HTERT RPE-1 (cell line): ENCODE data around the gene SIVA1.

ENCODE experiments used
- in situ Hi-C: fragments of 300-500 bp; cut with MboI; formaldehyde crosslinking; loops from 4 replicates; pipeline ENCODE4 v1.14.3; 2020; ENCODE audit warnings: low sequenced_read_pairs

SIVA1 gene

GRCh38 chr14:104795781-104796686 lies 43.1 kb downstream of the SIVA1 start:
- in situ Hi-C loops, result no loop called here

- in situ Hi-C loops, result no loop called here
Observed at GRCh38 chr14:104796687-104797081, 43.7 kb downstream of the SIVA1 start.

GRCh38 chr14:104797115-104798044 lies 44.4 kb downstream of the SIVA1 start:
- in situ Hi-C loops, result no loop called here

- in situ Hi-C loops, result no loop called here
Observed at GRCh38 chr14:104798300-104799243, 45.6 kb downstream of the SIVA1 start.

GRCh38 chr14:104799244-104800014 lies 46.5 kb downstream of the SIVA1 start:
- in situ Hi-C loops, result no loop called here

- in situ Hi-C loops, result no loop called here
Observed at GRCh38 chr14:104800015-104800770, 47.2 kb downstream of the SIVA1 start.

GRCh38 chr14:104800771-104801519 lies 48.0 kb downstream of the SIVA1 start, which contains the start of gene ZBTB42:
Gene ZBTB42 (plus strand): TSS chr14:104801101. CDS start chr14:104801198, 97 bp downstream.
- in situ Hi-C loops, result no loop called here

- in situ Hi-C loops, result no loop called here
Observed at GRCh38 chr14:104801520-104802393, 48.8 kb downstream of the SIVA1 start.

- in situ Hi-C loops, result no loop called here
Observed at GRCh38 chr14:104802394-104803184, 49.6 kb downstream of the SIVA1 start.

GRCh38 chr14:104803280-104803911 lies 50.4 kb downstream of the SIVA1 start:
- in situ Hi-C loops, result no loop called here

- in situ Hi-C loops, result no loop called here
Observed at GRCh38 chr14:104803912-104804410, 51.0 kb downstream of the SIVA1 start.

- in situ Hi-C loops, result no loop called here
Observed at GRCh38 chr14:104804481-104805325, 51.8 kb downstream of the SIVA1 start.

GRCh38 chr14:104805326-104805678 lies 52.4 kb downstream of the SIVA1 start:
- in situ Hi-C loops, result no loop called here

GRCh38 chr14:104805941-104806624 lies 53.1 kb downstream of the SIVA1 start:
- in situ Hi-C loops, result no loop called here
